Spleen (tissue), 7 donors: ENCODE results near the gene BEX4.

Experiments
- POLR2A ChIP-seq, 3 donors: fragments of 450-650 bp; IDR thresholded peaks; one replicate each; pipeline ENCODE4 v1.5.1; 2017; ENCODE audit warnings: antibody characterized with exemption in 3 of 3, mild to moderate bottlenecking in 1 of 3
- TF ChIP-seq, protein P1 (sequence below), 11 experiments: fragments of 200-600 bp in 7 of 11; fragments of 450-650 bp in 4 of 11; sonication (generic) in 4 of 11; IDR thresholded peaks in 8 of 11; conservative IDR thresholded peaks in 3 of 11; 1 replicate in 7 of 11; 2 replicates in 4 of 11; pipeline versions ENCODE4 v1.4.0 to v1.8.0; 2016 to 2021; ENCODE audit warnings: antibody characterized with exemption in 11 of 11, inconsistent platforms in 4 of 11, mild to moderate bottlenecking in 1 of 11
- donor health status: DM: no; HTN: no; CAD: no; lungs with moderate emphysema.
- donor health status: DM: no; HTN: no; CAD: no.
- donor health status: DM: no; HTN: no; CAD: no.

GRCh38 chrX:103258275-103258674, 43.4 kb downstream of the BEX4 start:
- TF ChIP-seq POLR2A (IDR thresholded peaks at IDR 0.05): no peak
- TF ChIP-seq, protein P1, sequence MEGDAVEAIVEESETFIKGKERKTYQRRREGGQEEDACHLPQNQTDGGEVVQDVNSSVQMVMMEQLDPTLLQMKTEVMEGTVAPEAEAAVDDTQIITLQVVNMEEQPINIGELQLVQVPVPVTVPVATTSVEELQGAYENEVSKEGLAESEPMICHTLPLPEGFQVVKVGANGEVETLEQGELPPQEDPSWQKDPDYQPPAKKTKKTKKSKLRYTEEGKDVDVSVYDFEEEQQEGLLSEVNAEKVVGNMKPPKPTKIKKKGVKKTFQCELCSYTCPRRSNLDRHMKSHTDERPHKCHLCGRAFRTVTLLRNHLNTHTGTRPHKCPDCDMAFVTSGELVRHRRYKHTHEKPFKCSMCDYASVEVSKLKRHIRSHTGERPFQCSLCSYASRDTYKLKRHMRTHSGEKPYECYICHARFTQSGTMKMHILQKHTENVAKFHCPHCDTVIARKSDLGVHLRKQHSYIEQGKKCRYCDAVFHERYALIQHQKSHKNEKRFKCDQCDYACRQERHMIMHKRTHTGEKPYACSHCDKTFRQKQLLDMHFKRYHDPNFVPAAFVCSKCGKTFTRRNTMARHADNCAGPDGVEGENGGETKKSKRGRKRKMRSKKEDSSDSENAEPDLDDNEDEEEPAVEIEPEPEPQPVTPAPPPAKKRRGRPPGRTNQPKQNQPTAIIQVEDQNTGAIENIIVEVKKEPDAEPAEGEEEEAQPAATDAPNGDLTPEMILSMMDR (IDR thresholded peaks at IDR 0.05 in 8 of 11, conservative IDR thresholded peaks at IDR 0.05 in 3 of 11): no peak
